K562 (cell line): ENCODE results near the gene BET1L. TPM values are rescaled to one million over a fixed set of nuclear protein-coding genes. Genes with fewer than 3 reads are reported as not detected.

Source experiments
- ATAC-seq: fragments of 200-7000 bp; cut with Tn5 transposase; 3 replicates; pipeline ENCODE4 v1.9.1; 2020; ENCODE audit warnings: moderate library complexity
- BruUV-seq: library from RNA; stranded (reverse); fragments of 400-500 nt; replicated peaks from 2 replicates; lab custom pipeline; 2021; lab: Mats Ljungman, UMichigan
- CTCF ChIA-PET: fragments of 300-600 bp; formaldehyde crosslinking; extraction: SDS; loops from one replicate; lab custom pipeline; 2021; ENCODE audit warnings: low intra/inter-chr PET ratio; lab: Yijun Ruan, JAX
- POLR2A ChIA-PET: fragments of 300-600, 350-650 bp; sonication (Branson Sonifier 250); formaldehyde crosslinking; extraction: SDS; loops from one replicate; lab custom pipeline; 2021; ENCODE audit warnings: antibody characterized with exemption, inconsistent platforms; lab: Yijun Ruan, JAX
- DNase-seq, 4 experiments: peaks; one replicate each; pipeline versions ENCODE4 v3.0.0 to v3.0.0-alpha.2; 2011 to 2018; ENCODE audit warnings: low spot score in 3 of 4, mixed read lengths in 3 of 4; ENCODE audit errors: extremely low read depth in 1 of 4
- FAIRE-seq: peaks from 2 replicates; lab custom pipeline; 2011; peaks lifted over from hg19 to GRCh38; lab: Jason Lieb, UNC
- H2AFZ ChIP-seq: 2 replicates; pipeline ENCODE4 v1.6.0; 2011; ENCODE audit warnings: low read depth, low read length, control low read depth, inconsistent platforms
- H3K27ac ChIP-seq: fragments of 200-600 bp; 3 replicates; pipeline ENCODE4 v1.8.0; 2011; ENCODE audit warnings: low read depth, mild to moderate bottlenecking, control low read depth, inconsistent platforms, low read length, moderate library complexity, mixed read lengths; ENCODE audit errors: extremely low read depth
- H3K27me3 ChIP-seq, 2 experiments: fragments of 300-600 bp in 1 of 2; 2 replicates in 1 of 2; 3 replicates in 1 of 2; pipeline versions ENCODE4 v1.6.0 to v1.8.0; 2011; ENCODE audit warnings: inconsistent platforms in 2 of 2, low read length in 2 of 2, mild to moderate bottlenecking in 1 of 2, mixed read lengths in 1 of 2, moderate library complexity in 1 of 2; ENCODE audit not compliant: control insufficient read depth in 2 of 2, insufficient read depth in 2 of 2
- H3K36me3 ChIP-seq: fragments of 300-600 bp; 3 replicates; pipeline ENCODE4 v1.8.0; 2011; ENCODE audit warnings: mild to moderate bottlenecking, low read length, inconsistent platforms; ENCODE audit not compliant: control insufficient read depth, insufficient read depth
- H3K4me1 ChIP-seq, 2 experiments: fragments of 200-600 bp in 1 of 2; replicated peaks in 1 of 2; 2 replicates in 1 of 2; 3 replicates in 1 of 2; pipeline versions ENCODE4 v1.5.1 to v1.8.0; 2011; ENCODE audit warnings: inconsistent platforms in 2 of 2, low read length in 2 of 2, mild to moderate bottlenecking in 1 of 2, mixed read lengths in 1 of 2, moderate library complexity in 1 of 2; ENCODE audit not compliant: control insufficient read depth in 2 of 2, insufficient read depth in 2 of 2
- H3K4me2 ChIP-seq: 2 replicates; pipeline ENCODE4 v1.6.1; 2011; ENCODE audit warnings: low read length, control low read depth, inconsistent platforms, mixed read lengths; ENCODE audit not compliant: insufficient read depth
- H3K4me3 ChIP-seq: fragments of 200-600 bp; sonication (generic), shearing (Covaris generic); 2 replicates; pipeline ENCODE4 v1.5.1; 2016; ENCODE audit warnings: control low read depth, inconsistent platforms
- H3K79me2 ChIP-seq: fragments of 200-600 bp; 3 replicates; pipeline ENCODE4 v1.8.0; 2011; ENCODE audit warnings: low read length, inconsistent platforms; ENCODE audit not compliant: control insufficient read depth, insufficient read depth
- H3K9ac ChIP-seq, 2 experiments: 2 replicates each; pipeline versions ENCODE4 v1.6.0 to v1.6.1; 2011; ENCODE audit warnings: low read depth in 2 of 2, low read length in 2 of 2, control low read depth in 1 of 2, inconsistent platforms in 1 of 2, mild to moderate bottlenecking in 1 of 2, mixed read lengths in 1 of 2; ENCODE audit not compliant: insufficient read depth in 1 of 2
- H3K9me1 ChIP-seq: one replicate; pipeline ENCODE4 v1.6.0; 2011; ENCODE audit warnings: inconsistent platforms, mild to moderate bottlenecking, low read length, moderate library complexity; ENCODE audit not compliant: control insufficient read depth, insufficient read depth
- H3K9me3 ChIP-seq: replicated peaks from 2 replicates; pipeline ENCODE4 v1.5.1; 2011; ENCODE audit warnings: low read depth, low read length, inconsistent platforms; ENCODE audit not compliant: control insufficient read depth, insufficient read depth
- H4K20me1 ChIP-seq: replicated peaks from 2 replicates; pipeline ENCODE4 v1.6.1; 2011; ENCODE audit warnings: low read length, inconsistent platforms, mixed read lengths; ENCODE audit not compliant: control insufficient read depth, insufficient read depth
- CEBPG ChIP-seq, 3 experiments: fragments of 200-800 bp in 1 of 3; sonication (Bioruptor generic) in 1 of 3; sonication (generic) in 1 of 3; formaldehyde crosslinking in 1 of 3; IDR thresholded peaks in 2 of 3; conservative IDR thresholded peaks in 1 of 3; 2 replicates each; pipeline versions ENCODE4 v1.6.1 to v1.8.0; 2016 to 2022; ENCODE audit warnings: missing compliant biosample characterization in 2 of 3, missing genetic modification characterization in 2 of 3, mild to moderate bottlenecking in 1 of 3, missing genetic modification reagents in 1 of 3
- MYNN ChIP-seq, 2 experiments: sonication (generic); formaldehyde crosslinking in 1 of 2; IDR thresholded peaks; 2 replicates each; pipeline versions ENCODE4 v1.5.0 to v1.6.1; 2016 to 2020; ENCODE audit warnings: antibody characterized with exemption in 1 of 2, missing genetic modification reagents in 1 of 2
- TEAD4 ChIP-seq, 2 experiments: sonication (generic) in 1 of 2; formaldehyde crosslinking in 1 of 2; IDR thresholded peaks; 2 replicates each; pipeline versions ENCODE4 v1.6.1 to v1.8.0; 2012 to 2022; ENCODE audit warnings: borderline replicate concordance in 1 of 2, inconsistent platforms in 1 of 2, low read length in 1 of 2, mild to moderate bottlenecking in 1 of 2, missing genetic modification reagents in 1 of 2
- ZC3H11A ChIP-seq: IDR thresholded peaks from 2 replicates; pipeline ENCODE4 v1.6.1; 2012; ENCODE audit warnings: low read depth, low read length, improper control_type of control experiment
- ZNF740 ChIP-seq, 3 experiments: fragments of 200-800 bp in 1 of 3; sonication (Bioruptor generic) in 1 of 3; sonication (generic) in 1 of 3; formaldehyde crosslinking in 1 of 3; IDR thresholded peaks; 2 replicates each; pipeline versions ENCODE4 v1.6.1 to v1.8.0; 2016 to 2022; ENCODE audit warnings: mild to moderate bottlenecking in 2 of 3, missing compliant biosample characterization in 2 of 3, missing genetic modification characterization in 2 of 3, missing genetic modification reagents in 1 of 3
- ZNF79 ChIP-seq: fragments of 250-450 bp; sonication (Bioruptor Pico); IDR thresholded peaks from 2 replicates; pipeline ENCODE4 v1.4.0; 2020; ENCODE audit warnings: low read depth, mild to moderate bottlenecking, moderate library complexity
- WGBS: fragments of 100-300 bp; shearing (Covaris generic); methylation state at CpG from one replicate; pipeline ENCODE4 v1.1.6; 2016; ENCODE audit warnings: low coverage, mixed read lengths; ENCODE audit not compliant: insufficient coverage; ENCODE audit errors: missing lambda C conversion rate; 5-methylcytosine and 5-hydroxymethylcytosine counted together
- in situ Hi-C: fragments of 300-500 bp; cut with MboI; formaldehyde crosslinking; loops from 4 replicates; pipeline ENCODE4 v1.15.0; 2018; ENCODE audit warnings: inconsistent platforms, mixed read lengths
- intact Hi-C: fragments of 100-400 bp; cut with micrococcal nuclease; formaldehyde crosslinking; loops from 2 replicates; pipeline ENCODE4 v1.14.2; 2022
- polyA plus RNA-seq, 8 experiments: library from polyadenylated mRNA; depleted of rRNA in 4 of 8; stranded (reverse) in 5 of 8; unstranded in 3 of 8; fragments of >200 nt; fragmentation: Nextera tagmentation in 2 of 8; fragmentation: Illumina TruSeq in 1 of 8; extraction: Ambion mirVana in 2 of 8; extraction: Trizol in 1 of 8; gene quantifications; 2 replicates each; pipeline versions ENCODE4 v1.2.1 to v1.2.3, GENCODE V29; 2011 to 2014; ENCODE audit warnings: inconsistent platforms in 1 of 8, missing spikeins in 1 of 8
- total RNA-seq, 7 experiments: library from RNA; depleted of rRNA in 6 of 7; stranded (reverse); fragments of >200 nt in 6 of 7; fragmentation: Illumina TruSeq in 2 of 7; extraction: Trizol in 2 of 7; gene quantifications; 2 replicates each; pipeline versions ENCODE4 v1.2.1 to v1.2.3, GENCODE V29; 2011 to 2021; ENCODE audit warnings: low replicate concordance in 1 of 7
- TF ChIP-seq, protein P1 (sequence below), 2 experiments: IDR thresholded peaks; 2 replicates each; pipeline ENCODE4 v1.6.1; 2011; ENCODE audit warnings: borderline replicate concordance in 1 of 2, control low read depth in 1 of 2, low read depth in 1 of 2, low read length in 1 of 2, mild to moderate bottlenecking in 1 of 2, mixed read lengths in 1 of 2, moderate library complexity in 1 of 2; ENCODE audit not compliant: insufficient read depth in 1 of 2, insufficient read length in 1 of 2, poor library complexity in 1 of 2, severe bottlenecking in 1 of 2; ENCODE audit errors: extremely low read depth in 1 of 2
- TF ChIP-seq, protein P2 (sequence below): fragments of 450-650 bp; IDR thresholded peaks from 2 replicates; pipeline ENCODE4 v1.6.1; 2016; ENCODE audit warnings: mild to moderate bottlenecking
- TF ChIP-seq, protein P3 (sequence below): sonication (generic); formaldehyde crosslinking; IDR thresholded peaks from 2 replicates; pipeline ENCODE4 v1.8.1; 2022; ENCODE audit warnings: missing genetic modification reagents

Gene BET1L
- total and polyA plus RNA-seq, 9 of the 15 experiments (the other 6 are each of a cell fraction or from before 2014, with no cell fraction given) = 9.9 to 69.1 (median 19.9) TPM

- BruUV-seq = TSS peak; percentile 39
- FAIRE-seq = no peak
- Histone ChIP-seq H3K36me3 (peaks cover 71% of the 10 kb centered on the region), H3K4me1 (peaks cover 35 to 55% of the 10 kb centered on the region in 2 experiments; a peak in 4 of 5 replicates), H3K4me2 (peak overlapping the region; percentile 92), H3K9me1 (peaks cover 10% of the 10 kb centered on the region), H3K9me3 (no peaks in the 10 kb centered on the region), H3K27me3 (no peaks in the 10 kb centered on the region; a peak in 1 of 5 replicates), H2AFZ (no peak overlapping the region), H3K4me3 (peak overlapping the region; percentile 96), H3K79me2 (peaks cover 72% of the 10 kb centered on the region), H3K27ac (peak overlapping the region; percentile 93), H4K20me1 (peaks cover 44% of the 10 kb centered on the region), H3K9ac (peak overlapping the region; percentile 97 to 98)
- intact Hi-C loops = loop anchor here (2.0 kb wide), 1 partner anchor 30 kb away; the partner anchor contains the start of genes PSMD13 and SIRT3
- ChIA-PET CTCF (no interaction called here), POLR2A (interaction anchor here (0.6 to 3.1 kb wide), 29 partner anchors 9 to 305 kb away, joined by 3 to 63 read pairs (median 4); no protein-coding TSS in a partner anchor)
- peak; percentile 37 to 50 (median 44) for DNase-seq
- in situ Hi-C loops = no loop called here
- peak; percentile 2 for ATAC-seq
- WGBS = under 1% methylated on average over 28 of the region's 39 CpGs
- TF ChIP-seq MYNN (IDR thresholded peaks at IDR 0.05) (no peak), MYNN (CRISPR knock-in tag; IDR thresholded peaks at IDR 0.05) (0 out of 2 replicates have a peak, but pooled peaks have one; percentile 50), ZNF79 (CRISPR knock-in tag) (no peak), CEBPG (CRISPR knock-in tag; IDR thresholded peaks at IDR 0.05) (no peak; the same call in 1 of the 2 replicates), CEBPG (tag; conservative IDR thresholded peaks at IDR 0.05 in 1 of 2, IDR thresholded peaks at IDR 0.05 in 1 of 2) (no peak), ZC3H11A (no peak), ZNF740 (CRISPR knock-in tag; IDR thresholded peaks at IDR 0.05) (no peak), ZNF740 (tag; IDR thresholded peaks at IDR 0.05) (no peak), TEAD4 (IDR thresholded peaks at IDR 0.05; ENCODE audit: low read length) (no peak), TEAD4 (CRISPR knock-in tag; IDR thresholded peaks at IDR 0.05; ENCODE audit: borderline replicate concordance) (no peak)
- TF ChIP-seq, protein P1, sequence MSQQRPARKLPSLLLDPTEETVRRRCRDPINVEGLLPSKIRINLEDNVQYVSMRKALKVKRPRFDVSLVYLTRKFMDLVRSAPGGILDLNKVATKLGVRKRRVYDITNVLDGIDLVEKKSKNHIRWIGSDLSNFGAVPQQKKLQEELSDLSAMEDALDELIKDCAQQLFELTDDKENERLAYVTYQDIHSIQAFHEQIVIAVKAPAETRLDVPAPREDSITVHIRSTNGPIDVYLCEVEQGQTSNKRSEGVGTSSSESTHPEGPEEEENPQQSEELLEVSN (IDR thresholded peaks at IDR 0.05; ENCODE audit: borderline replicate concordance in 1 of 2, extremely low read depth in 1 of 2, insufficient read depth in 1 of 2, insufficient read length in 1 of 2, low read depth in 1 of 2, low read length in 1 of 2, poor library complexity in 1 of 2, severe bottlenecking in 1 of 2) = peak in 1 of 2 experiments; percentile 4
- TF ChIP-seq, protein P2, sequence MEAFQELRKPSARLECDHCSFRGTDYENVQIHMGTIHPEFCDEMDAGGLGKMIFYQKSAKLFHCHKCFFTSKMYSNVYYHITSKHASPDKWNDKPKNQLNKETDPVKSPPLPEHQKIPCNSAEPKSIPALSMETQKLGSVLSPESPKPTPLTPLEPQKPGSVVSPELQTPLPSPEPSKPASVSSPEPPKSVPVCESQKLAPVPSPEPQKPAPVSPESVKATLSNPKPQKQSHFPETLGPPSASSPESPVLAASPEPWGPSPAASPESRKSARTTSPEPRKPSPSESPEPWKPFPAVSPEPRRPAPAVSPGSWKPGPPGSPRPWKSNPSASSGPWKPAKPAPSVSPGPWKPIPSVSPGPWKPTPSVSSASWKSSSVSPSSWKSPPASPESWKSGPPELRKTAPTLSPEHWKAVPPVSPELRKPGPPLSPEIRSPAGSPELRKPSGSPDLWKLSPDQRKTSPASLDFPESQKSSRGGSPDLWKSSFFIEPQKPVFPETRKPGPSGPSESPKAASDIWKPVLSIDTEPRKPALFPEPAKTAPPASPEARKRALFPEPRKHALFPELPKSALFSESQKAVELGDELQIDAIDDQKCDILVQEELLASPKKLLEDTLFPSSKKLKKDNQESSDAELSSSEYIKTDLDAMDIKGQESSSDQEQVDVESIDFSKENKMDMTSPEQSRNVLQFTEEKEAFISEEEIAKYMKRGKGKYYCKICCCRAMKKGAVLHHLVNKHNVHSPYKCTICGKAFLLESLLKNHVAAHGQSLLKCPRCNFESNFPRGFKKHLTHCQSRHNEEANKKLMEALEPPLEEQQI = no peak
- TF ChIP-seq, protein P3, sequence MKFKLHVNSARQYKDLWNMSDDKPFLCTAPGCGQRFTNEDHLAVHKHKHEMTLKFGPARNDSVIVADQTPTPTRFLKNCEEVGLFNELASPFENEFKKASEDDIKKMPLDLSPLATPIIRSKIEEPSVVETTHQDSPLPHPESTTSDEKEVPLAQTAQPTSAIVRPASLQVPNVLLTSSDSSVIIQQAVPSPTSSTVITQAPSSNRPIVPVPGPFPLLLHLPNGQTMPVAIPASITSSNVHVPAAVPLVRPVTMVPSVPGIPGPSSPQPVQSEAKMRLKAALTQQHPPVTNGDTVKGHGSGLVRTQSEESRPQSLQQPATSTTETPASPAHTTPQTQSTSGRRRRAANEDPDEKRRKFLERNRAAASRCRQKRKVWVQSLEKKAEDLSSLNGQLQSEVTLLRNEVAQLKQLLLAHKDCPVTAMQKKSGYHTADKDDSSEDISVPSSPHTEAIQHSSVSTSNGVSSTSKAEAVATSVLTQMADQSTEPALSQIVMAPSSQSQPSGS (CRISPR knock-in tag) = no peak
Observed at GRCh38 chr11:206526-207207, 532 bp downstream of the BET1L start.
